ENCODE results near the gene LRRN2.

DNA sequence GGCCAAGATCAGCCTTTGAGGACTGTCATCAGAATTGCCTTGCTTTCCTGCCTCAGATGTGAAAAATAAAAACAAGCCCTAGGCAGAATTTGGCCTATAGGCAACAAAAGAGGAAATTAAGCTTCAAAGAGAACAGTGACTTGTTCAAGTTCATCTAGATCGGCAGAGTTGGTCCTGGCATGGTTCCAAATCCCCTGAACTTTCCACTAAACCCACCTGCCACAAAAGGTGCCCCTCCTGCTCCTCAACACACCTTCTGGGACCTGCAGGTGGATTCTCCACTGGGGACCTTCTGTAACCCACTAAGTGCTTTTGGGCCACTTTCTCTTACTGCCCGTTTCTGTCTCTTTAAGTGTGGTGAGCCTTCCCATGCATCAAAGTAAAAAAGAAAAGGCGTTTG is 42.5 kb upstream of the LRRN2 start:
- TF ChIP-seq ZNF274 (IDR thresholded peaks at IDR 0.05; ENCODE audit: low read depth, low read length) (no peak), SUZ12 (IDR thresholded peaks at IDR 0.05; ENCODE audit: extremely low read depth, insufficient read depth, insufficient read length) (no peak), YY1 (IDR thresholded peaks at IDR 0.05; ENCODE audit: insufficient read depth, insufficient read length) (no peak)

All from NT2/D1 (cell line).